Ishikawa (cell line): ENCODE measurements around the gene MID1.

Experiments used
- CEBPB ChIP-seq: IDR thresholded peaks from 2 replicates; pipeline ENCODE4 v1.6.1; 2012
- CREB1 ChIP-seq: IDR thresholded peaks from 2 replicates; pipeline ENCODE4 v1.6.1; 2012; ENCODE audit warnings: low read depth
- EGR1 ChIP-seq: IDR thresholded peaks from 2 replicates; pipeline ENCODE4 v1.6.1; 2012
- EP300 ChIP-seq: IDR thresholded peaks from 2 replicates; pipeline ENCODE4 v1.6.1; 2012; ENCODE audit warnings: borderline replicate concordance
- FOXM1 ChIP-seq: IDR thresholded peaks from 2 replicates; pipeline ENCODE4 v1.6.1; 2012; ENCODE audit warnings: low read depth, borderline replicate concordance
- NFIC ChIP-seq: IDR thresholded peaks from 2 replicates; pipeline ENCODE4 v1.6.1; 2012
- RAD21 ChIP-seq: IDR thresholded peaks from 2 replicates; pipeline ENCODE4 v1.6.1; 2012; ENCODE audit warnings: low read depth
- TAF1 ChIP-seq: IDR thresholded peaks from 2 replicates; pipeline ENCODE4 v1.6.1; 2012; ENCODE audit warnings: low read depth, mild to moderate bottlenecking
- TCF12 ChIP-seq: IDR thresholded peaks from 2 replicates; pipeline ENCODE4 v1.6.1; 2012; ENCODE audit warnings: low read depth
- TEAD4 ChIP-seq: IDR thresholded peaks from 2 replicates; pipeline ENCODE4 v1.6.1; 2012
- YY1 ChIP-seq: IDR thresholded peaks from 2 replicates; pipeline ENCODE4 v1.6.1; 2012; ENCODE audit warnings: low read depth
- ZBTB7A ChIP-seq: IDR thresholded peaks from 2 replicates; pipeline ENCODE4 v1.6.1; 2012; ENCODE audit warnings: low read depth
- TF ChIP-seq, protein P1 (sequence below): IDR thresholded peaks from 2 replicates; pipeline ENCODE4 v1.6.1; 2012
- TF ChIP-seq, protein P2 (sequence below): IDR thresholded peaks from 2 replicates; pipeline ENCODE4 v1.6.1; 2012
- TF ChIP-seq, protein P3 (sequence below): IDR thresholded peaks from 2 replicates; pipeline ENCODE4 v1.6.1; 2012; ENCODE audit warnings: low read depth, mild to moderate bottlenecking

Gene MID1

DNA sequence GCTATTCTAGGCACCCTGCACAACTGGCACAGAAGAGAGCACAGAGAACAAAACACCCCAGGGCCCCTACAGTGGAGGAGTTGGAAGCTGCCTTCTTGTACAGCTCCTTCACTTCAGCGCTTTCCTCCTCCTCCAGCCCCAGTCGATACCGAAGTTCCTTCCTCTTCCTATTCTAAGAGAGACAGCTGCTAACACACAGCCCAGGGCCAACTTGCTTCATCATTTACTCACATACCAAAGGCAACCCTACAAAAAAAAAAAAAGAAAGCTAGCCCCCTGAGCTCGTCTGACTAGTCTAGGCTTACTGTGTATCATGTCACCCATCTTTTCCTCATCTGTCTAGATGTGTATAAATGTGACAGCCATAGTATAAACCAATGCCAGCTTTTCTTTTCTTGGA is 64.5 kb downstream of the MID1 start:
- TF ChIP-seq, protein P1, sequence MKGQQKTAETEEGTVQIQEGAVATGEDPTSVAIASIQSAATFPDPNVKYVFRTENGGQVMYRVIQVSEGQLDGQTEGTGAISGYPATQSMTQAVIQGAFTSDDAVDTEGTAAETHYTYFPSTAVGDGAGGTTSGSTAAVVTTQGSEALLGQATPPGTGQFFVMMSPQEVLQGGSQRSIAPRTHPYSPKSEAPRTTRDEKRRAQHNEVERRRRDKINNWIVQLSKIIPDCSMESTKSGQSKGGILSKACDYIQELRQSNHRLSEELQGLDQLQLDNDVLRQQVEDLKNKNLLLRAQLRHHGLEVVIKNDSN, result no peak
- TF ChIP-seq FOXM1 (no peak), YY1 (no peak)

DNA sequence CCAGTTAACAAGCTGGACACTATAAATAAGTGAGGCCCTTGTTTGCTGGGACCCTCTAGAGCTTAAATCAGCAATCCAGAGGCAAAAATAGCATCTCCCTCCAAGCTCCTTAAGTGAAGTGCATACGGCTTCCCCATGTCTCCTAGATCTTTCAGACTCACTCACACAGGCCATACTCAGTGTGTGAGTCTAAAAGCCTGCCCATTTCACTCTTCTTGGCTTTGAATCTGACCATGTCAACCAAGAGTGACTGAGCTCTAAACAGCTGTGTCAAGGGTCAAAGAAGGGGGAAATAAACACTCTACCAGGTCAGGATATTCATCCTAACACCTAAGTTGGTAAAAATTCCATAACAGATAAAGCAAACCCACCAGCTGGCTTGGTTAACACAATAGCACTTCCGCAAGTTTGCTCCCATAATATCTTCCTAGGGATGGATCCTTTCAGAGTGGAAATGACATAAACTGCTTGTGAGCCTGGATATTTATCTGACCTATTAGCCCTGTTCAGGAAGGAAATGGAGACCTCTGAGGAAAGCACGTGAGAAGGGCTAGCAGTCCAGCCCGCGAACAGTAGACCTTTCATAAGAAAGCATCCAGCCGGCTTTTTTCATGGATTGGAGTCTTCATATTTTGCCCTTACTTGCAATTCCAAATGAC is 65.6 kb downstream of the MID1 start:
- no peak for TF ChIP-seq TEAD4
- no peak for TF ChIP-seq CEBPB
- TF ChIP-seq EGR1, result no peak
- TF ChIP-seq FOXM1, result no peak
- TF ChIP-seq TCF12, result no peak

- TF ChIP-seq EGR1, result no peak
- no peak for TF ChIP-seq TCF12
- TF ChIP-seq YY1, result no peak
- TF ChIP-seq NFIC, result no peak
- TF ChIP-seq, protein P1, result no peak
- TF ChIP-seq TAF1, result no peak
- TF ChIP-seq RAD21, result no peak
- TF ChIP-seq, protein P2, sequence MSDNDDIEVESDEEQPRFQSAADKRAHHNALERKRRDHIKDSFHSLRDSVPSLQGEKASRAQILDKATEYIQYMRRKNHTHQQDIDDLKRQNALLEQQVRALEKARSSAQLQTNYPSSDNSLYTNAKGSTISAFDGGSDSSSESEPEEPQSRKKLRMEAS, result no peak
- TF ChIP-seq EP300, result no peak
- no peak for TF ChIP-seq CREB1
- no peak for TF ChIP-seq FOXM1
- no peak for TF ChIP-seq ZBTB7A
- TF ChIP-seq CEBPB, result no peak
- TF ChIP-seq TEAD4, result no peak
- TF ChIP-seq, protein P3, sequence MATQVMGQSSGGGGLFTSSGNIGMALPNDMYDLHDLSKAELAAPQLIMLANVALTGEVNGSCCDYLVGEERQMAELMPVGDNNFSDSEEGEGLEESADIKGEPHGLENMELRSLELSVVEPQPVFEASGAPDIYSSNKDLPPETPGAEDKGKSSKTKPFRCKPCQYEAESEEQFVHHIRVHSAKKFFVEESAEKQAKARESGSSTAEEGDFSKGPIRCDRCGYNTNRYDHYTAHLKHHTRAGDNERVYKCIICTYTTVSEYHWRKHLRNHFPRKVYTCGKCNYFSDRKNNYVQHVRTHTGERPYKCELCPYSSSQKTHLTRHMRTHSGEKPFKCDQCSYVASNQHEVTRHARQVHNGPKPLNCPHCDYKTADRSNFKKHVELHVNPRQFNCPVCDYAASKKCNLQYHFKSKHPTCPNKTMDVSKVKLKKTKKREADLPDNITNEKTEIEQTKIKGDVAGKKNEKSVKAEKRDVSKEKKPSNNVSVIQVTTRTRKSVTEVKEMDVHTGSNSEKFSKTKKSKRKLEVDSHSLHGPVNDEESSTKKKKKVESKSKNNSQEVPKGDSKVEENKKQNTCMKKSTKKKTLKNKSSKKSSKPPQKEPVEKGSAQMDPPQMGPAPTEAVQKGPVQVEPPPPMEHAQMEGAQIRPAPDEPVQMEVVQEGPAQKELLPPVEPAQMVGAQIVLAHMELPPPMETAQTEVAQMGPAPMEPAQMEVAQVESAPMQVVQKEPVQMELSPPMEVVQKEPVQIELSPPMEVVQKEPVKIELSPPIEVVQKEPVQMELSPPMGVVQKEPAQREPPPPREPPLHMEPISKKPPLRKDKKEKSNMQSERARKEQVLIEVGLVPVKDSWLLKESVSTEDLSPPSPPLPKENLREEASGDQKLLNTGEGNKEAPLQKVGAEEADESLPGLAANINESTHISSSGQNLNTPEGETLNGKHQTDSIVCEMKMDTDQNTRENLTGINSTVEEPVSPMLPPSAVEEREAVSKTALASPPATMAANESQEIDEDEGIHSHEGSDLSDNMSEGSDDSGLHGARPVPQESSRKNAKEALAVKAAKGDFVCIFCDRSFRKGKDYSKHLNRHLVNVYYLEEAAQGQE, result no peak
Observed at GRCh38 chrX:10549280-10549679, 71.1 kb downstream of the MID1 start.

DNA sequence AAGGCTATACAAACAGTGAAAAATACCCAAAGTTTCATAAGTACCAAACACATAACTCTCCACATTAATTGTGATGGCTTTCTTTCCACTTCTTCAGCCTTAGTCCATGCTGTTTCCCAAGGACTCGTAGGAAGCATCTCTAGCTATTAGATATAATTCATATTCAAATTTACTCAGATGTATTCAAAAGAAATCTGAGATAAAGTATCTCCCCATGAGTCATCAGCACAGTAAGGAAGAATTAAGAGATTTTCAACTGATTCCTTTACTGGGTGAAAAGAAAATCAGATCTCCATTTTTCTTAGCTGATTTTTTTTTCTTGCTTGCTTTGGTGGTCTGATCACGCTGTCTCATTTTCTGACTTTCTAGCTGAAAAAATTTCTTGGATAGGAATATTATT is 71.7 kb downstream of the MID1 start:
- TF ChIP-seq CEBPB (no peak), RAD21 (no peak), FOXM1 (no peak), EP300 (no peak), EGR1 (no peak), ZBTB7A (no peak), TAF1 (no peak), CREB1 (no peak), TEAD4 (no peak), NFIC (no peak), TCF12 (no peak), YY1 (no peak)
- TF ChIP-seq, protein P1, result no peak
- TF ChIP-seq, protein P3, result no peak
- TF ChIP-seq, protein P2, result no peak

DNA sequence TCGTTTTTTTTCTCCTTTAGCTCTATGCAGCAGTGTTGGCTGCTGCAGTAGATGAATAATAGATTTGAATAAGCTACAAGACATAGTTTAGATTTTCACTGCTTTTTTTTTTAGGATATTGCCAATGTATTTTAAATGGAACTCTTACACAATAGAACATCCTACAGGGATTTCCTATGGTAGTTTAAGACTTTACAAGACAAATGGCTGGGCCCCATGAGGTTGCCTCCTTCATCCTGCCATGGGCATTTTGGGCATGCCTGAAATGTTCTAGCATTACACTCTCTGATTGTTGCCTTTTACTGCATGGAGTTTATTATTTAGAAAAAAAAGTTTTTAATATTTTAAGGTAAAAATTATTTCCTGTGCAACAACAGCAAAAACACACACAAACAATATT is 74.5 kb downstream of the MID1 start:
- TF ChIP-seq, protein P1, result no peak
- TF ChIP-seq EGR1 (no peak), TEAD4 (no peak), FOXM1 (no peak), TAF1 (no peak), YY1 (no peak), ZBTB7A (no peak), CEBPB (no peak), CREB1 (no peak), TCF12 (no peak)
- TF ChIP-seq, protein P2, result no peak
- TF ChIP-seq, protein P3, result no peak
